HG03439 (cell line): ENCODE data around the gene CACNA1F.

Experiments used
- ATAC-seq: cut with Tn5 transposase; IDR thresholded peaks from one replicate; pipeline ENCODE4 v1.9.1; 2021; ENCODE audit warnings: mild to moderate bottlenecking, moderate library complexity; ENCODE audit not compliant: unreplicated experiment

The CACNA1F gene

GRCh38 chrX:49233176-49233575, at the start of gene CACNA1F:
Gene CACNA1F (minus strand): TSS chrX:49233340. CDS start chrX:49233309, 31 bp downstream.
- ATAC-seq = no peak

- ATAC-seq = no peak
These were observed 49.5 kb upstream of the CACNA1F start for GRCh38 chrX:49282647-49283011.

- ATAC-seq = no peak
These were observed 44.9 kb upstream of the CACNA1F start for GRCh38 chrX:49278081-49278480.

- no peak for ATAC-seq
These were observed 44.3 kb upstream of the CACNA1F start for GRCh38 chrX:49277535-49277830.

- ATAC-seq = no peak
These were observed 43.8 kb upstream of the CACNA1F start for GRCh38 chrX:49276671-49277534.

GRCh38 chrX:49276207-49276606, 43.1 kb upstream of the CACNA1F start:
- no peak for ATAC-seq

- no peak for ATAC-seq
These were observed 40.1 kb upstream of the CACNA1F start for GRCh38 chrX:49273181-49273727.

GRCh38 chrX:49272421-49272820, 39.3 kb upstream of the CACNA1F start:
- no peak for ATAC-seq

GRCh38 chrX:49271341-49271740, 38.2 kb upstream of the CACNA1F start:
- no peak for ATAC-seq

GRCh38 chrX:49270249-49270921, 37.2 kb upstream of the CACNA1F start:
- ATAC-seq = no peak

GRCh38 chrX:49269767-49270248, 36.7 kb upstream of the CACNA1F start, which contains the start of gene PPP1R3F:
Gene PPP1R3F (plus strand): TSS chrX:49269793. CDS start chrX:49269870, 77 bp downstream.
- peak; percentile 30 for ATAC-seq

GRCh38 chrX:49269010-49269766, 36.0 kb upstream of the CACNA1F start:
- peak; percentile 92 for ATAC-seq

GRCh38 chrX:49268702-49269009, 35.5 kb upstream of the CACNA1F start:
- no peak for ATAC-seq

- ATAC-seq = no peak
These were observed 33.6 kb upstream of the CACNA1F start for GRCh38 chrX:49266523-49267445.

- ATAC-seq = no peak
These were observed 31.3 kb upstream of the CACNA1F start, which contains the start of gene FOXP3 for GRCh38 chrX:49264460-49264859. Gene FOXP3 (minus strand): TSS chrX:49264710. CDS start chrX:49258505, 6,205 bp downstream.

GRCh38 chrX:49263631-49264030, 30.5 kb upstream of the CACNA1F start:
- no peak for ATAC-seq

- ATAC-seq = no peak
These were observed 29.5 kb upstream of the CACNA1F start for GRCh38 chrX:49262603-49263002.

- no peak for ATAC-seq
These were observed 27.3 kb upstream of the CACNA1F start for GRCh38 chrX:49260221-49260985.

GRCh38 chrX:49258749-49259124, 25.6 kb upstream of the CACNA1F start:
- no peak for ATAC-seq
